K562 (cell line): ENCODE results near the gene NME7. TPM values are rescaled to one million over a fixed set of nuclear protein-coding genes. Genes with fewer than 3 reads are reported as not detected.

Experiments
- MGA ChIP-seq: fragments of 450-650 bp; IDR thresholded peaks from 2 replicates; pipeline ENCODE4 v1.6.1; 2016; ENCODE audit warnings: mild to moderate bottlenecking, moderate library complexity
- ZSCAN29 ChIP-seq: fragments of 450-650 bp; IDR thresholded peaks from 2 replicates; pipeline ENCODE4 v1.6.1; 2017
- polyA plus RNA-seq, 8 experiments: library from polyadenylated mRNA; depleted of rRNA in 4 of 8; stranded (reverse) in 5 of 8; unstranded in 3 of 8; fragments of >200 nt; fragmentation: Nextera tagmentation in 2 of 8; fragmentation: Illumina TruSeq in 1 of 8; extraction: Ambion mirVana in 2 of 8; extraction: Trizol in 1 of 8; gene quantifications; 2 replicates each; pipeline versions ENCODE4 v1.2.1 to v1.2.3, GENCODE V29; 2011 to 2014; ENCODE audit warnings: inconsistent platforms in 1 of 8, missing spikeins in 1 of 8
- total RNA-seq, 7 experiments: library from RNA; depleted of rRNA in 6 of 7; stranded (reverse); fragments of >200 nt in 6 of 7; fragmentation: Illumina TruSeq in 2 of 7; extraction: Trizol in 2 of 7; gene quantifications; 2 replicates each; pipeline versions ENCODE4 v1.2.1 to v1.2.3, GENCODE V29; 2011 to 2021; ENCODE audit warnings: low replicate concordance in 1 of 7

The NME7 gene
- total and polyA plus RNA-seq, 9 of the 15 experiments (the other 6 are each of a cell fraction or from before 2014, with no cell fraction given) = 7.9 to 43.2 (median 23.9) TPM

DNA sequence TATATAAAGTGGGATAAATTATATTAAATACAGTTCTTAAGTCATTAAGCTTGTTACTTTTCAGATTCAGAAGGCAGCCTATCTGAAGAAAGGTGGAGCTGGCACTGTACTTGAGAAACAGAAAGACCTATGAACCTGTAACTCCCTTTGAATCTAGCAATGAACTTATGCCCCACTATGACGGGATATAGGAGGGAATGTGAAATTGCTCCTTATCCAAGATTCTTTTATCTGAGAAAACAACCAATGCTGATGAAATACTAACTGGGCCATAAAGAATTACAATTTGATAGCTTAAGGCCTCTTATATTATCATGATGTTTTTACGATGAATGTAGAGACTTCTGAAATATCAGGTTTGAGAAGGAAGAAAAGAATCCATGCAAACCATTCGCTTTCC lies 211.0 kb downstream of the NME7 start (continued):
- no peak for TF ChIP-seq MGA
- no peak for TF ChIP-seq ZSCAN29
